Natural killer cell (primary cell): ENCODE data around the gene CLEC4A. TPM values are rescaled to one million over a fixed set of nuclear protein-coding genes. Genes with fewer than 3 reads are reported as not detected.
A peak's percentile ranks its signal among the peaks of the same experiment; 100 is the strongest.

Experiments used
- ATAC-seq, 3 donors: fragments of 150-1000 bp in 2 of 3; fragments of 200-7000 bp in 1 of 3; cut with Tn5 transposase; 1 replicate in 1 of 3; 2 replicates in 2 of 3; pipeline ENCODE4 v1.10.0; 2021; ENCODE audit warnings: mild to moderate bottlenecking in 2 of 3, moderate library complexity in 2 of 3
- DNase-seq, 2 donors: peaks; one replicate each; pipeline versions ENCODE4 v3.0.0 to v3.0.0-alpha.2; 2013 to 2021; ENCODE audit warnings: mixed read lengths in 1 of 2
- H3K27ac ChIP-seq: one replicate; pipeline ENCODE4 v1.5.1; 2013; ENCODE audit warnings: mild to moderate bottlenecking, low read length
- H3K27me3 ChIP-seq: one replicate; pipeline ENCODE4 v1.6.1; 2013; ENCODE audit warnings: low read length; ENCODE audit not compliant: control insufficient read depth, insufficient read depth
- H3K36me3 ChIP-seq: one replicate; pipeline ENCODE4 v1.6.1; 2013; ENCODE audit warnings: low read length; ENCODE audit not compliant: control insufficient read depth, insufficient read depth
- H3K4me1 ChIP-seq: one replicate; pipeline ENCODE4 v1.6.1; 2013; ENCODE audit warnings: low read length; ENCODE audit not compliant: control insufficient read depth, insufficient read depth
- H3K4me3 ChIP-seq: one replicate; pipeline ENCODE4 v1.5.1; 2013; ENCODE audit warnings: low read length
- H3K9me3 ChIP-seq: one replicate; pipeline ENCODE4 v1.6.1; 2013; ENCODE audit warnings: low read length; ENCODE audit not compliant: control insufficient read depth, insufficient read depth
- H3K27ac Mint-ChIP-seq, 2 donors: one replicate each; pipeline ENCODE4 v1.8.0; 2022; ENCODE audit warnings: mild to moderate bottlenecking in 2 of 2, mixed read lengths in 2 of 2, moderate library complexity in 1 of 2
- H3K27me3 Mint-ChIP-seq, 2 donors: one replicate each; pipeline ENCODE4 v1.8.0; 2022; ENCODE audit warnings: low read depth in 2 of 2, mixed read lengths in 2 of 2
- H3K36me3 Mint-ChIP-seq: one replicate; pipeline ENCODE4 v1.8.0; 2022; ENCODE audit warnings: mixed read lengths
- H3K4me1 Mint-ChIP-seq, 2 donors: one replicate each; pipeline ENCODE4 v1.8.0; 2022; ENCODE audit warnings: mixed read lengths in 2 of 2
- H3K4me3 Mint-ChIP-seq: one replicate; pipeline ENCODE4 v1.8.0; 2022; ENCODE audit warnings: mild to moderate bottlenecking, moderate library complexity, mixed read lengths
- H3K9me3 Mint-ChIP-seq, 2 donors: one replicate each; pipeline ENCODE4 v1.8.0; 2022; ENCODE audit warnings: mixed read lengths in 2 of 2
- CTCF ChIP-seq: fragments of 200-600 bp; IDR thresholded peaks from one replicate; pipeline ENCODE4 v1.8.0; 2022; ENCODE audit warnings: antibody characterized with exemption
- WGBS: methylation state at CpG from one replicate; pipeline ENCODE4 v1.1.7; 2013; ENCODE audit warnings: missing lambda C conversion rate; ENCODE audit not compliant: insufficient coverage; 5-methylcytosine and 5-hydroxymethylcytosine counted together
- intact Hi-C: fragments of 100-400 bp; cut with micrococcal nuclease; formaldehyde crosslinking; loops from one replicate; pipeline ENCODE4 v1.14.2; 2022
- total RNA-seq, 4 donors: library from RNA; stranded (reverse); fragments of 120-200 nt in 1 of 4; gene quantifications; one replicate each; pipeline versions ENCODE4 v1.2.3 to v1.2.4, GENCODE V29; 2013 to 2022

CLEC4A gene
- 1 to 10 TPM; 1.6 to 6.9 (median 1.7) TPM for total RNA-seq
- 15.6 TPM for total RNA-seq (2013)

DNA sequence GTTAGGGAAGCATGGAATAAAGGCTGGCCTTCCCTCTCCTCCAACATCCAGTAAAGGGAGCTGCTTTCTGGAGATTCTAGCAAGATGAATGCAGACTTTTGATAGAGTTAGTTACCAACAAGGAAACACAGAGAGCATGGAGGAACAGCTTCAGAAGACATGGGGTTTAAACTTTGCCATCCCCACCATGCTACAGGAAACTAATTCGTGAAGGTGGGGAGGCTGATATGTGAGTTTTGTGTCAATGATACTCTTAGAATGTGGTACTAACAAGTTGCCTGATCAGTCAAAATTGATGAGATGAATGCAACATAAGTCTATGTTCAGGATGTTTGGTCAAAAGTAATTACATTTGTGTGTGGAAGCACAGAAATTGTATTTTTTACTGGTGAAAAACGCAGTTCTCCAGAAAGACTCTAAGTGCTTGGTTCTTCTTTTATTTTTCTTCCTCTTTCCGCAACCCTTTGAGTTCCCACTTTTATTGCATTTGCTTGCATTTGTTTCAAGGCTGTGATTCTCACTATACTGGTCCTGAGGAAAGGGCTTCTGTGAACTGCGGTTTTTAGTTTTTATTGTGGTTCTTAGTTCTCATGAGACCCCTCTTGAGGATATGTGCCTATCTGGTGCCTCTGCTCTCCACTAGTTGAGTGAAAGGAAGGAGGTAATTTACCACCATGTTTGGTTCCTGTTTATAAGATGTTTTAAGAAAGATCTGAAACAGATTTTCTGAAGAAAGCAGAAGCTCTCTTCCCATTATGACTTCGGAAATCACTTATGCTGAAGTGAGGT lies at the start of gene CLEC4A:
Gene CLEC4A (plus strand): TSS at position 494 of the 789 bp plus-strand sequence. CDS start 262 bp downstream, at position 756.
- 22% methylated on average over 5 of the region's 5 CpGs for WGBS
- H3K4me1 ChIP-seq: no peaks in the 10 kb centered on the region
- no peaks in the 10 kb centered on the region for H3K9me3 ChIP-seq
- no peak for TF ChIP-seq CTCF
- intact Hi-C loops: no loop called here
- H3K27ac Mint-ChIP-seq: no peak within 1 kb of the TSS
- peaks cover 6 to 10% of the 10 kb centered on the region in 2 donors for H3K4me1 Mint-ChIP-seq
- DNase-seq (no peak), ATAC-seq (no peak)
- H3K9me3 Mint-ChIP-seq: no peaks in the 10 kb centered on the region
- H3K36me3 Mint-ChIP-seq: peaks cover 3% of the 10 kb centered on the region
- H3K4me3 ChIP-seq: peak within 1 kb of the TSS; percentile 15
- H3K27me3 ChIP-seq: no peaks in the 10 kb centered on the region
- no peaks in the 10 kb centered on the region for H3K36me3 ChIP-seq
- no peaks in the 10 kb centered on the region for H3K27me3 Mint-ChIP-seq
- H3K27ac ChIP-seq: peak within 1 kb of the TSS; percentile 50
- no peak within 1 kb of the TSS for H3K4me3 Mint-ChIP-seq

- no CpG with 5 or more reads among the region's 6 CpGs for WGBS
These were observed 47.5 kb upstream of the CLEC4A start for GRCh38 chr12:8075935-8076334.

DNA sequence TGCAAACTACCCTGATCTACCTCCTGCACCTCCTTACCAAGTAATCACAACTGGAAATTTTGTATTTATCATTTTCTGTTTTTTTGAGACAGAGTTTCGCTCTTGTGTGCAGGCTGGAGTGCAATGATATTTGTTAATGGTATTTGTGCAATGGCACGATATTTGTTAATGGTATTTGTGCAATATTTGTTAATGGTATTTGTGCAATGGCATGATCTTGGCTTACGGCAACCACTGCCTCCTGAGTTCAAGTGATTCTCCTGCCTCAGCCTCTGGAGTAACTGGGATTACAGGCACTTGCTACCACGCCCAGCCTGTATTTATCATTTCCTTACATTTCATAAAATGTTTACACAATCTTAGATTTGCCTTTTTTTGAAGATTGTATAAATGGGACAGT lies 47.1 kb upstream of the CLEC4A start:
- H3K4me1 ChIP-seq: peaks cover 3% of the 10 kb centered on the region
- Mint-ChIP-seq H3K9me3 (no peaks in the 10 kb centered on the region), H3K4me3 (no peak overlapping the region), H3K27me3 (peaks cover 0 to 2% of the 10 kb centered on the region in 2 donors), H3K36me3 (no peaks in the 10 kb centered on the region), H3K27ac (no peak overlapping the region), H3K4me1 (peaks cover 5 to 6% of the 10 kb centered on the region in 2 donors)
- WGBS: 93% methylated on average over 3 of the region's 4 CpGs
- no peaks in the 10 kb centered on the region for H3K36me3 ChIP-seq
- no peak overlapping the region for H3K4me3 ChIP-seq
- H3K9me3 ChIP-seq: no peaks in the 10 kb centered on the region
- no peaks in the 10 kb centered on the region for H3K27me3 ChIP-seq
- no peak overlapping the region for H3K27ac ChIP-seq
- DNase-seq: no peak
- no peak for ATAC-seq
- intact Hi-C loops: no loop called here
- no peak for TF ChIP-seq CTCF

More at GRCh38 chr12:8075935-8076334, 47.5 kb upstream of the CLEC4A start:
- intact Hi-C loops: no loop called here
- H3K27ac Mint-ChIP-seq: no peak overlapping the region
- Histone ChIP-seq H3K36me3 (no peaks in the 10 kb centered on the region), H3K4me3 (no peak overlapping the region), H3K4me1 (no peaks in the 10 kb centered on the region), H3K9me3 (no peaks in the 10 kb centered on the region), H3K27me3 (no peaks in the 10 kb centered on the region), H3K27ac (no peak overlapping the region)
- no peaks in the 10 kb centered on the region for H3K36me3 Mint-ChIP-seq
- no peaks in the 10 kb centered on the region for H3K9me3 Mint-ChIP-seq
- no peak for DNase-seq
- TF ChIP-seq CTCF: no peak
- no peak overlapping the region for H3K4me3 Mint-ChIP-seq
- peaks cover 0 to 2% of the 10 kb centered on the region in 2 donors for H3K27me3 Mint-ChIP-seq
- no peak for ATAC-seq
- H3K4me1 Mint-ChIP-seq: peaks cover under 1 to 6% of the 10 kb centered on the region in 2 donors
